ENCODE data around the gene ZNF24. TPM values are rescaled to one million over a fixed set of nuclear protein-coding genes. Genes with fewer than 3 reads are reported as not detected.

ZNF24 gene
- total RNA-seq, 1 experiment from 2014 or later, result 57.9 TPM

DNA sequence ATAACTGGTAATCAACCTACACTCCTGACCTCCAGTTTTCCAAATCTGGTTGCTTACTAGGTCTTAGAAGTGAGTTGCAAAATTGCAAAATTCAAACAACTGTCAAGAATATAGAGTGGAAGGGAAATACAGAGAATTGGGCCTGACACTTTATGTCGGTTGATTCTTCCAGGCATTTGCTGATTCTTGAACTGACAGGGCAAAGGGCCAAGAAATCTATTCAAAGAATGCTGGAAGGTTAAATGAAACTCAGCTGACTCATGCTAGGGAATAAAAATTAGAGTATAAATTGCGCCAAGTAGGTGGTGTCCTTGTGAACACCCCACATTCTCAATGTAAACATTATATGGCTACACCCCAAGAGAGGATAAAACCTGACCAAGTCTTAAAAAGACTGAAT, 32.7 kb downstream of the ZNF24 start:
- Histone ChIP-seq H2AK5ac (ENCODE audit: insufficient read length, low read length) (no peak overlapping the region), H4K20me1 (ENCODE audit: control insufficient read depth, insufficient read depth, insufficient read length) (no peaks in the 10 kb centered on the region), H3T11ph (ENCODE audit: low read length) (no peak overlapping the region), H3K79me1 (ENCODE audit: insufficient read depth, low read depth, low read length, poor library complexity, severe bottlenecking) (no peaks in the 10 kb centered on the region), H3K23ac (ENCODE audit: insufficient read length, low read depth, low read length) (no peak overlapping the region), H3K27ac (ENCODE audit: insufficient read length, low read depth, low read length) (no peak overlapping the region), H3K9me3 (ENCODE audit: control insufficient read depth, low read depth, low read length) (peaks cover 14% of the 10 kb centered on the region), H2BK15ac (ENCODE audit: low read depth, low read length) (no peak overlapping the region), H2BK20ac (ENCODE audit: low read depth, low read length, poor library complexity, severe bottlenecking) (no peak overlapping the region), H3K4me1 (ENCODE audit: insufficient read depth, low read length) (no peaks in the 10 kb centered on the region), H3K4ac (ENCODE audit: low read depth, low read length) (no peak overlapping the region), H2AFZ (ENCODE audit: low read length) (no peak overlapping the region), H3K79me2 (ENCODE audit: insufficient read depth, low read length) (no peaks in the 10 kb centered on the region), H3K9ac (ENCODE audit: extremely low read depth, insufficient read length, low read length) (no peak overlapping the region), H2BK120ac (ENCODE audit: low read depth, low read length, poor library complexity, severe bottlenecking) (no peak overlapping the region), H3K4me2 (ENCODE audit: insufficient read depth, insufficient read length, low read length) (no peak overlapping the region), H2BK12ac (ENCODE audit: insufficient read length, low read depth, low read length) (no peak overlapping the region), H3K18ac (ENCODE audit: insufficient read length, low read depth, low read length) (no peak overlapping the region), H3K56ac (ENCODE audit: insufficient read length, low read depth, low read length) (no peak overlapping the region), H3K27me3 (ENCODE audit: insufficient read depth, low read length) (no peaks in the 10 kb centered on the region), H2BK5ac (ENCODE audit: insufficient read length, low read length) (no peak overlapping the region), H4K8ac (replicated peaks; ENCODE audit: insufficient read length, low read depth, low read length) (no peak overlapping the region), H4K91ac (ENCODE audit: insufficient read length, low read depth, low read length) (no peak overlapping the region), H3K23me2 (ENCODE audit: insufficient read length, low read depth, low read length, poor library complexity, severe bottlenecking) (no peaks in the 10 kb centered on the region), H3K14ac (ENCODE audit: insufficient read depth, low read length) (no peak overlapping the region), H4K5ac (ENCODE audit: insufficient read length, low read depth, low read length) (no peak overlapping the region)
- H3K4me1 Mint-ChIP-seq, result no peaks in the 10 kb centered on the region
- TF ChIP-seq, protein P1, sequence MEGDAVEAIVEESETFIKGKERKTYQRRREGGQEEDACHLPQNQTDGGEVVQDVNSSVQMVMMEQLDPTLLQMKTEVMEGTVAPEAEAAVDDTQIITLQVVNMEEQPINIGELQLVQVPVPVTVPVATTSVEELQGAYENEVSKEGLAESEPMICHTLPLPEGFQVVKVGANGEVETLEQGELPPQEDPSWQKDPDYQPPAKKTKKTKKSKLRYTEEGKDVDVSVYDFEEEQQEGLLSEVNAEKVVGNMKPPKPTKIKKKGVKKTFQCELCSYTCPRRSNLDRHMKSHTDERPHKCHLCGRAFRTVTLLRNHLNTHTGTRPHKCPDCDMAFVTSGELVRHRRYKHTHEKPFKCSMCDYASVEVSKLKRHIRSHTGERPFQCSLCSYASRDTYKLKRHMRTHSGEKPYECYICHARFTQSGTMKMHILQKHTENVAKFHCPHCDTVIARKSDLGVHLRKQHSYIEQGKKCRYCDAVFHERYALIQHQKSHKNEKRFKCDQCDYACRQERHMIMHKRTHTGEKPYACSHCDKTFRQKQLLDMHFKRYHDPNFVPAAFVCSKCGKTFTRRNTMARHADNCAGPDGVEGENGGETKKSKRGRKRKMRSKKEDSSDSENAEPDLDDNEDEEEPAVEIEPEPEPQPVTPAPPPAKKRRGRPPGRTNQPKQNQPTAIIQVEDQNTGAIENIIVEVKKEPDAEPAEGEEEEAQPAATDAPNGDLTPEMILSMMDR (conservative IDR thresholded peaks at IDR 0.05), result no peak
- 0 out of 2 replicates have a peak, but pooled peaks cover 4% of the 10 kb centered on the region for H3K27me3 Mint-ChIP-seq (ENCODE audit: low read depth)
- H3K36me3 Mint-ChIP-seq (ENCODE audit: insufficient read depth in 1 of 3, low read depth in 3 of 3), result peaks cover 16 to 27% (median 19%) of the 10 kb centered on the region in 3 experiments
- H3K27ac Mint-ChIP-seq, result no peak overlapping the region
- H3K4me3 Mint-ChIP-seq, result no peak overlapping the region
- no peak for DNase-seq
- H3K9me3 Mint-ChIP-seq, result peaks cover 45 to 60% of the 10 kb centered on the region in 2 experiments
- no CpG with 5 or more reads among the region's 2 CpGs for WGBS (ENCODE audit: extremely low coverage, insufficient read length, low lambda C conversion rate)
